HEK293 (cell line): ENCODE measurements around the gene ECM1.

Experiments used
- CTCF ChIA-PET: fragments of 350-600 bp; formaldehyde crosslinking; extraction: SDS; loops from one replicate; lab custom pipeline; 2021; ENCODE audit warnings: antibody characterized with exemption; lab: Yijun Ruan, JAX
- POLR2A ChIA-PET: fragments of 300-600 bp; formaldehyde crosslinking; extraction: SDS; loops from one replicate; lab custom pipeline; 2020; ENCODE audit warnings: antibody characterized with exemption, inconsistent platforms; lab: Yijun Ruan, JAX
- H3K27ac ChIP-seq: fragments of 200-500 bp; sonication (Bioruptor generic); 2 replicates; pipeline ENCODE4 v1.5.1; 2014; ENCODE audit warnings: low read depth, low read length, control low read depth, inconsistent platforms; ENCODE audit errors: extremely low read depth
- H3K36me3 ChIP-seq, 2 experiments: fragments of 200-500 bp in 1 of 2; sonication (Bioruptor generic) in 1 of 2; 1 replicate in 1 of 2; 2 replicates in 1 of 2; pipeline ENCODE4 v1.5.1; 2014 to 2017; ENCODE audit warnings: inconsistent platforms in 2 of 2, low read length in 2 of 2; ENCODE audit not compliant: control insufficient read depth in 2 of 2, insufficient read depth in 1 of 2
- H3K4me1 ChIP-seq: fragments of 200-500 bp; sonication (Bioruptor generic); 2 replicates; pipeline ENCODE4 v1.5.1; 2014; ENCODE audit warnings: mild to moderate bottlenecking, low read length, inconsistent platforms; ENCODE audit not compliant: control insufficient read depth, insufficient read depth
- H3K4me3 ChIP-seq: 2 replicates; pipeline ENCODE4 v1.5.1; 2011; ENCODE audit warnings: low read depth, mild to moderate bottlenecking, control low read depth, low read length, moderate library complexity
- H3K9me3 ChIP-seq: fragments of 200-500 bp; sonication (Bioruptor generic); 2 replicates; pipeline ENCODE4 v1.5.1; 2014; ENCODE audit warnings: low read depth, low read length, inconsistent platforms; ENCODE audit not compliant: control insufficient read depth, insufficient read depth
- KLF10 ChIP-seq: fragments of 450-650 bp; IDR thresholded peaks from 2 replicates; pipeline ENCODE4 v1.5.1; 2018; ENCODE audit warnings: missing biosample characterization, mild to moderate bottlenecking, missing genetic modification characterization
- SETDB1 ChIP-seq: IDR thresholded peaks from one replicate; pipeline ENCODE4 v1.6.1; 2017; ENCODE audit warnings: mild to moderate bottlenecking, low read length, moderate library complexity, mixed read lengths; ENCODE audit not compliant: insufficient read length
- WT1 ChIP-seq: fragments of 450-650 bp; formaldehyde crosslinking; IDR thresholded peaks from 2 replicates; pipeline ENCODE4 v1.5.1; 2016; ENCODE audit warnings: missing biosample characterization, missing genetic modification characterization
- YY1 ChIP-seq: fragments of 450-650 bp; formaldehyde crosslinking; IDR thresholded peaks from 2 replicates; pipeline ENCODE4 v1.5.1; 2018; ENCODE audit warnings: missing biosample characterization, missing genetic modification characterization
- ZNF211 ChIP-seq: fragments of 450-650 bp; formaldehyde crosslinking; IDR thresholded peaks from 2 replicates; pipeline ENCODE4 v1.5.1; 2016; ENCODE audit warnings: low read depth, missing biosample characterization, missing genetic modification characterization
- ZNF274 ChIP-seq, 2 experiments: fragments of 200-500 bp in 1 of 2; fragments of 450-650 bp in 1 of 2; sonication (Bioruptor generic) in 1 of 2; formaldehyde crosslinking in 1 of 2; IDR thresholded peaks; 2 replicates each; pipeline versions ENCODE4 v1.5.1 to v1.6.1; 2014 to 2016; ENCODE audit warnings: borderline replicate concordance in 1 of 2, inconsistent platforms in 1 of 2, low read length in 1 of 2, missing biosample characterization in 1 of 2, missing genetic modification characterization in 1 of 2
- ZNF514 ChIP-seq: fragments of 450-650 bp; formaldehyde crosslinking; IDR thresholded peaks from 2 replicates; pipeline ENCODE4 v1.5.1; 2016; ENCODE audit warnings: missing biosample characterization, missing genetic modification characterization
- ZNF791 ChIP-seq: fragments of 450-650 bp; formaldehyde crosslinking; IDR thresholded peaks from 2 replicates; pipeline ENCODE4 v1.5.1; 2016; ENCODE audit warnings: missing biosample characterization, missing genetic modification characterization
- TF ChIP-seq, protein P1 (sequence below): fragments of 450-650 bp; formaldehyde crosslinking; IDR thresholded peaks from 2 replicates; pipeline ENCODE4 v1.5.1; 2016; ENCODE audit warnings: missing biosample characterization, missing genetic modification characterization
- TF ChIP-seq, protein P2 (sequence below): fragments of 450-650 bp; formaldehyde crosslinking; IDR thresholded peaks from 2 replicates; pipeline ENCODE4 v1.5.1; 2016; ENCODE audit warnings: missing biosample characterization, missing genetic modification characterization
- TF ChIP-seq, protein P3 (sequence below): fragments of 450-650 bp; formaldehyde crosslinking; IDR thresholded peaks from 2 replicates; pipeline ENCODE4 v1.5.1; 2016; ENCODE audit warnings: missing biosample characterization, missing genetic modification characterization, borderline replicate concordance
- TF ChIP-seq, protein P4 (sequence below): fragments of 450-650 bp; IDR thresholded peaks from 2 replicates; pipeline ENCODE4 v1.5.1; 2018; ENCODE audit warnings: missing biosample characterization, mild to moderate bottlenecking, missing genetic modification characterization
- TF ChIP-seq, protein P5 (sequence below): fragments of 450-650 bp; formaldehyde crosslinking; IDR thresholded peaks from 2 replicates; pipeline ENCODE4 v1.5.0; 2017; ENCODE audit warnings: missing biosample characterization, missing genetic modification characterization, borderline replicate concordance

The ECM1 gene

DNA sequence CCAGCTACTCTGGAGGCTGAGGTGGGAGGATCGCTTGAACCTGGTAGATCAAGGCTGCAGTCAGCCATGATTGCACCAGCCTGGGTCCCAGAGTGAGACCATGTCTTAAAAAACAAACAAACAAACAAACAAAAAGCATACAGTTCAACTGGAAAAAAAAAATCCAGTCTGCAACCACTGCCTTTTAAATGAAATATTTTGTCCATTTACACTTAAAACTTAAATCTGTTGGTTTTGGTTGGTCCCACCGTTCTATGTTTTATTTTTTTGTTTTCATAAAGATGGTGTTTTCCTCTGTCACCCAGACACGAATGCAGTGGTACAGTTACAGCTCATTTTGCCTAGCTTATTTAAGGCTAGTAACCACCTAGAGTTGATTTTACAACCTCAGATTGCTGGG is 17.4 kb downstream of the ECM1 start:
- no peaks in the 10 kb centered on the region for H3K9me3 ChIP-seq
- no peak for TF ChIP-seq ZNF514
- TF ChIP-seq, protein P1, sequence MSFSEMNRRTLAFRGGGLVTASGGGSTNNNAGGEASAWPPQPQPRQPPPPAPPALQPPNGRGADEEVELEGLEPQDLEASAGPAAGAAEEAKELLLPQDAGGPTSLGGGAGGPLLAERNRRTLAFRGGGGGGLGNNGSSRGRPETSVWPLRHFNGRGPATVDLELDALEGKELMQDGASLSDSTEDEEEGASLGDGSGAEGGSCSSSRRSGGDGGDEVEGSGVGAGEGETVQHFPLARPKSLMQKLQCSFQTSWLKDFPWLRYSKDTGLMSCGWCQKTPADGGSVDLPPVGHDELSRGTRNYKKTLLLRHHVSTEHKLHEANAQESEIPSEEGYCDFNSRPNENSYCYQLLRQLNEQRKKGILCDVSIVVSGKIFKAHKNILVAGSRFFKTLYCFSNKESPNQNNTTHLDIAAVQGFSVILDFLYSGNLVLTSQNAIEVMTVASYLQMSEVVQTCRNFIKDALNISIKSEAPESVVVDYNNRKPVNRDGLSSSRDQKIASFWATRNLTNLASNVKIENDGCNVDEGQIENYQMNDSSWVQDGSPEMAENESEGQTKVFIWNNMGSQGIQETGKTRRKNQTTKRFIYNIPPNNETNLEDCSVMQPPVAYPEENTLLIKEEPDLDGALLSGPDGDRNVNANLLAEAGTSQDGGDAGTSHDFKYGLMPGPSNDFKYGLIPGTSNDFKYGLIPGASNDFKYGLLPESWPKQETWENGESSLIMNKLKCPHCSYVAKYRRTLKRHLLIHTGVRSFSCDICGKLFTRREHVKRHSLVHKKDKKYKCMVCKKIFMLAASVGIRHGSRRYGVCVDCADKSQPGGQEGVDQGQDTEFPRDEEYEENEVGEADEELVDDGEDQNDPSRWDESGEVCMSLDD (tag by site-specific recombination) = no peak
- no peaks in the 10 kb centered on the region for H3K36me3 ChIP-seq
- H3K4me3 ChIP-seq = no peak overlapping the region
- H3K4me1 ChIP-seq = no peaks in the 10 kb centered on the region
- H3K27ac ChIP-seq = no peak overlapping the region
- ChIA-PET POLR2A (no interaction called here), CTCF (no interaction called here)

DNA sequence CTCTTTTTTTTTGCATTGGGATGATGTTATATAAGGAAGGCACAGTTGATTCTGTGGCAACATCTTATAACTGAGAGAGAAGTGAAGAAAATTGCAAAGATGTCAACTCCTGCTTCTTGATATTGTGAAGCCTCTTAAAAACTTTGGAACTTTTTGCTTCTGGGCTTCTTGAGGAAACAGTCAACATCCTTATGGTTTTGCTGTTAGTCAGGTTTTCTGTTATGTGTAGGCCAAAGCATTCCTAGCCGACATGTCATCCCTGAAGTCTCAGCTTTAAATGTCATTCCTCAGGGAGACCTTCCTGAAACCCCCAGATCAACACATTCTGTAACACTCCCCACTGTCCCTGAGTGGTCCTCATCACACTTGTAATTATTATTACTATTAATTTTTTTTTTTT is 20.3 kb downstream of the ECM1 start:
- Histone ChIP-seq H3K9me3 (no peaks in the 10 kb centered on the region), H3K36me3 (no peaks in the 10 kb centered on the region), H3K27ac (no peak overlapping the region), H3K4me3 (no peak overlapping the region), H3K4me1 (no peaks in the 10 kb centered on the region)
- ChIA-PET POLR2A (no interaction called here), CTCF (interaction anchor here (0.6 to 1.5 kb wide), 3 partner anchors 33 to 1318 kb away, joined by 3 to 4 read pairs (median 3); no protein-coding TSS in a partner anchor)
- no peak for TF ChIP-seq WT1
- TF ChIP-seq, protein P2, sequence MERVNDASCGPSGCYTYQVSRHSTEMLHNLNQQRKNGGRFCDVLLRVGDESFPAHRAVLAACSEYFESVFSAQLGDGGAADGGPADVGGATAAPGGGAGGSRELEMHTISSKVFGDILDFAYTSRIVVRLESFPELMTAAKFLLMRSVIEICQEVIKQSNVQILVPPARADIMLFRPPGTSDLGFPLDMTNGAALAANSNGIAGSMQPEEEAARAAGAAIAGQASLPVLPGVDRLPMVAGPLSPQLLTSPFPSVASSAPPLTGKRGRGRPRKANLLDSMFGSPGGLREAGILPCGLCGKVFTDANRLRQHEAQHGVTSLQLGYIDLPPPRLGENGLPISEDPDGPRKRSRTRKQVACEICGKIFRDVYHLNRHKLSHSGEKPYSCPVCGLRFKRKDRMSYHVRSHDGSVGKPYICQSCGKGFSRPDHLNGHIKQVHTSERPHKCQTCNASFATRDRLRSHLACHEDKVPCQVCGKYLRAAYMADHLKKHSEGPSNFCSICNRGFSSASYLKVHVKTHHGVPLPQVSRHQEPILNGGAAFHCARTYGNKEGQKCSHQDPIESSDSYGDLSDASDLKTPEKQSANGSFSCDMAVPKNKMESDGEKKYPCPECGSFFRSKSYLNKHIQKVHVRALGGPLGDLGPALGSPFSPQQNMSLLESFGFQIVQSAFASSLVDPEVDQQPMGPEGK (tag by site-specific recombination) = no peak
- TF ChIP-seq, protein P3, sequence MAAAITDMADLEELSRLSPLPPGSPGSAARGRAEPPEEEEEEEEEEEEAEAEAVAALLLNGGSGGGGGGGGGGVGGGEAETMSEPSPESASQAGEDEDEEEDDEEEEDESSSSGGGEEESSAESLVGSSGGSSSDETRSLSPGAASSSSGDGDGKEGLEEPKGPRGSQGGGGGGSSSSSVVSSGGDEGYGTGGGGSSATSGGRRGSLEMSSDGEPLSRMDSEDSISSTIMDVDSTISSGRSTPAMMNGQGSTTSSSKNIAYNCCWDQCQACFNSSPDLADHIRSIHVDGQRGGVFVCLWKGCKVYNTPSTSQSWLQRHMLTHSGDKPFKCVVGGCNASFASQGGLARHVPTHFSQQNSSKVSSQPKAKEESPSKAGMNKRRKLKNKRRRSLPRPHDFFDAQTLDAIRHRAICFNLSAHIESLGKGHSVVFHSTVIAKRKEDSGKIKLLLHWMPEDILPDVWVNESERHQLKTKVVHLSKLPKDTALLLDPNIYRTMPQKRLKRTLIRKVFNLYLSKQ (tag by site-specific recombination) = no peak
- TF ChIP-seq ZNF791 (tag by site-specific recombination) = no peak
- no peak for TF ChIP-seq SETDB1
- TF ChIP-seq, protein P4, sequence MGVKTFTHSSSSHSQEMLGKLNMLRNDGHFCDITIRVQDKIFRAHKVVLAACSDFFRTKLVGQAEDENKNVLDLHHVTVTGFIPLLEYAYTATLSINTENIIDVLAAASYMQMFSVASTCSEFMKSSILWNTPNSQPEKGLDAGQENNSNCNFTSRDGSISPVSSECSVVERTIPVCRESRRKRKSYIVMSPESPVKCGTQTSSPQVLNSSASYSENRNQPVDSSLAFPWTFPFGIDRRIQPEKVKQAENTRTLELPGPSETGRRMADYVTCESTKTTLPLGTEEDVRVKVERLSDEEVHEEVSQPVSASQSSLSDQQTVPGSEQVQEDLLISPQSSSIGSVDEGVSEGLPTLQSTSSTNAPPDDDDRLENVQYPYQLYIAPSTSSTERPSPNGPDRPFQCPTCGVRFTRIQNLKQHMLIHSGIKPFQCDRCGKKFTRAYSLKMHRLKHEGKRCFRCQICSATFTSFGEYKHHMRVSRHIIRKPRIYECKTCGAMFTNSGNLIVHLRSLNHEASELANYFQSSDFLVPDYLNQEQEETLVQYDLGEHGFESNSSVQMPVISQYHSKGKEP (tag by site-specific recombination) = no peak
- no peak for TF ChIP-seq ZNF274 (IDR thresholded peaks at IDR 0.05; ENCODE audit: low read length)
- TF ChIP-seq ZNF274 (tag by site-specific recombination; IDR thresholded peaks at IDR 0.05; ENCODE audit: borderline replicate concordance) = no peak
- no peak for TF ChIP-seq KLF10
- TF ChIP-seq, protein P5, sequence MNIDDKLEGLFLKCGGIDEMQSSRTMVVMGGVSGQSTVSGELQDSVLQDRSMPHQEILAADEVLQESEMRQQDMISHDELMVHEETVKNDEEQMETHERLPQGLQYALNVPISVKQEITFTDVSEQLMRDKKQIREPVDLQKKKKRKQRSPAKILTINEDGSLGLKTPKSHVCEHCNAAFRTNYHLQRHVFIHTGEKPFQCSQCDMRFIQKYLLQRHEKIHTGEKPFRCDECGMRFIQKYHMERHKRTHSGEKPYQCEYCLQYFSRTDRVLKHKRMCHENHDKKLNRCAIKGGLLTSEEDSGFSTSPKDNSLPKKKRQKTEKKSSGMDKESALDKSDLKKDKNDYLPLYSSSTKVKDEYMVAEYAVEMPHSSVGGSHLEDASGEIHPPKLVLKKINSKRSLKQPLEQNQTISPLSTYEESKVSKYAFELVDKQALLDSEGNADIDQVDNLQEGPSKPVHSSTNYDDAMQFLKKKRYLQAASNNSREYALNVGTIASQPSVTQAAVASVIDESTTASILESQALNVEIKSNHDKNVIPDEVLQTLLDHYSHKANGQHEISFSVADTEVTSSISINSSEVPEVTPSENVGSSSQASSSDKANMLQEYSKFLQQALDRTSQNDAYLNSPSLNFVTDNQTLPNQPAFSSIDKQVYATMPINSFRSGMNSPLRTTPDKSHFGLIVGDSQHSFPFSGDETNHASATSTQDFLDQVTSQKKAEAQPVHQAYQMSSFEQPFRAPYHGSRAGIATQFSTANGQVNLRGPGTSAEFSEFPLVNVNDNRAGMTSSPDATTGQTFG (tag by site-specific recombination) = no peak
- no peak for TF ChIP-seq ZNF211
- no peak for TF ChIP-seq YY1 (tag by site-specific recombination)
